GM19351 (cell line): ENCODE results near the gene B4GALNT1.

Experiments used
- ATAC-seq: cut with Tn5 transposase; IDR thresholded peaks from one replicate; pipeline ENCODE4 v1.9.1; 2021; ENCODE audit warnings: mild to moderate bottlenecking, moderate library complexity; ENCODE audit not compliant: unreplicated experiment

B4GALNT1 gene

DNA sequence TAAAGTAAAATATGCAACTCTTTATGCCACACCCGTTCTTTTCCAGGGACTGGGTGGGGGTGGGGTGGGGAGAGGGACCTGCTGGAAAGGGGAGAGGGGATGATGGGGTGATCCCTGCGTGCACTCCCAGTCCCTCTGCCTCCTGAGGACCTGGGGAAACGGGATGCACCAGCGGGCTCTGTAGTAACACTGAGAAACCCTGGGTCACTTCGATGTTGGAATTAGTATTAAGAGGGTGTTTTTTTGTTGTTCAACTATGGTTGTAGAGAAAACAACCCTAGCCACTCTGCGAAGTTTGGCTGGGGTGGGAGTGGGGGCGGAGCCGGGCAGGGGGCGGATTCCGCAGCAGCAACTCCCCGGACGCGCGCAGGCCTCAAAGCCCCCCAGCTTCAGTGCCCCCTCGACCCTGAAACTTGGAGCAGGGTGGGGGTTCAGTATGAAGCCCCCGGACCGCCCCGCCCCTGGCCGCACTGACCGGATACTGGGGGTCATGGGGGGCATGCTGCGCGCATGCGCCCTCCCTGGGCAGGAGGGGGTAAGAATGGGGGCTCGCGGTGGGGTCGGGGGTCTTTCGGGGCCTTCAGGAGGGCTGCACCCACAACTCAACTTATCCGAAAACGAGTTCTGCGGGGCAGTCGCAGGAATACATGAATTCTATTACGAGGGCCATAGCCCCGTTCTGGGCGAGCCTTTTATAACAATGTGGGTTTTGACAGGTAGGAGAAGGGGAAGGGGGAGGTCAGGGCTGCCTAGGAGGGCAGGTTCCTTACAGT lies 23.0 kb downstream of the B4GALNT1 start:
- ATAC-seq: no peak

DNA sequence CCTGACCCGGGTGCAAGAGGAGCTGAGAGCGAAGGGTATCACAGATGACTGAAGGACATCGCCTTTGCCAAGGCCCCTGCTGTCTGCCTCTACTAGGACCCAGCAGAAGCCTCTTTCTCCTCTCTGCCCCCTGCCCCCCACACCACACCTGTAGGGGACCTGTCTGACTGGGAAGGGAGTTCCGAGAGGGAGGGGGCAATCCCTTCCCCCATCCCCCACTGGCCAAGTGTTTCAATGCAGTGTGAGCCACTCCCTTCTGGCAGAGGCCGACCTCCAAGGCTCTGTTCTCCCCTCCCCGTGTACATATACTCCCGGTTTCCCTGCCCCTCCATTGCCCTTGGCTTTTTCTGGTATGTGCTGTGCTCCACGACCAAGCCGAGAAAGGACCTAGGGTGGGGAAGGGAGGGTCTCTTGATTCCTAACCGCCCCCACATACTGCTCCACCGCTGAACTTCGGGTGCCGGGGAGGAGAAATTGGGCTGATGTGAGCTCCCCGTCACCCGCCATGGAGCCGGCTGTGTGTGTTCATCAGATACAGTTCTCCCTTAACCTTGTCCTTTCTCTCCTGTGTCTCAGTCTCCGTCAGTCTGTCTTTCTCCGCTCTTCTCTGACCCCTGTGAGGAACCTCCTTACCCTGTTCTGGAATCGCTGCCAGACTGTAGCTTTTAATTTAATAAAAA lies 23.8 kb downstream of the B4GALNT1 start:
- ATAC-seq: no peak

DNA sequence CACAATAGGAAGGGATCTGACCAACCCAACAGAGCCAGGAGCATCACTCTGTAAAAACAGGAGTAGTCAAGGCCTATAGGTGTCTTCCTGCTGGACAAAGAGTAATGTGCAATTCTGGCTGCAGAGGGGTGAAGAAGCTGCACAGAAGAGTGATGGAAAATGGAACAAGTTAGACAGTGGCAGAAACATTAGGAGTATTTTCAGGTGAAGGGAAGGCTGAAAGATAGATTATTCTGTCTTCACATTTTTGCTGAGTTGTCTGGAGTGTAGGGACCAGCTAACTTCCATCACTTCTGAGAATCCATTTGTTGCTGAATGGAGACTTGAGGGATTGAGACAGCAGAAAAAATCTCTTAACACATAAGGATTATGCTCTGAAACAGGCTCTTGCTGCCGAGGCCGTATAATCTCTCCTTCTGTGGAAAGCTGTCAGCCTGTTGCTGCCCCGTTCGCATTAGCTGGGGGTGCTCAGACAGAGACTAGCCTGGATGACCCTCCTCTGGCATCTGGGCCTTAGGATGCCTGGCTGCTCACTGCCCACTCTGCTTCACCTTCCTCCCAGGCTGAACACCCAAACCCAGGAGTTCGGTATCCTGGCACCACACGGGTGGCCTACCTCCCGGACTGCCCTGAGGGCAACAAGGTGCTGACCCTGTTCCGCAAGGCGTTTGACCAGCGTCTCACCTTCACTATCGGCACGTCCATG lies 24.9 kb downstream of the B4GALNT1 start:
- ATAC-seq: no peak

DNA sequence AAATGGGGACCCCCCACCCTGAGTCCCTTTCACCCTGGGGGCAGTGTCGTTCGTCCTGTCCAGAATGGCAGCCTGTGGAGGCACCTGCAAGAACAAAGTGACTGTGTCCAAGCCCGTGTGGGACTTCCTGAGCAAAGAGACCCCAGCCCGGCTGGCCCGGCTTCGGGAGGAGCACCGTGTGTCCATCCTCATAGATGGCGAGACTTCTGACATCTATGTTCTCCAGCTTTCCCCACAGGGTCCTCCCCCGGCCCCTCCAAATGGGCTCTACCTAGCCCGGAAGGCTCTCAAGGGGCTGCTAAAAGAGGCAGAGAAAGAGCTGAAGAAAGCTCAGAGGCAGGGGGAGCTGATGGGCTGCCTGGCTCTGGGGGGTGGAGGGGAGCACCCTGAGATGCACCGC lies 26.2 kb downstream of the B4GALNT1 start:
- no peak for ATAC-seq

DNA sequence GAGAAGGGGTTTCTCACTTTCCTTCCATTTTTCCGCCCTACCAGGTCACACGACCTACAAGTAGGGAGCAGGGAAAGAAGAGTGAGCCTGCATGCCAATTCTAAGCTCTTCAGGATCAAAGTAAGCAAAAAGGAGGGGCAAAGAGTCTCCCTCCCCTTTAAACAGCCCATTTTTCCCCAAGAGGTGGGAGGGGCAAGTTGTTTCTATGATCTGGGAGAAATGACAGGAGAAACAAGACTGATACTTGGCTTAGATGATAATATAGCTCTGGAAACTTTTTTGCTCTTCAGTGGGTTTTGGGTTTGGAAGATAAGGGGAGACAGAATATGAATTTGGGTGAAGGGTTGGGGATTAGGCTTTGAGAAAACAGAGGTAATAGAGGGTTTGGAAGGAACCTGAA lies 26.6 kb downstream of the B4GALNT1 start:
- no peak for ATAC-seq

DNA sequence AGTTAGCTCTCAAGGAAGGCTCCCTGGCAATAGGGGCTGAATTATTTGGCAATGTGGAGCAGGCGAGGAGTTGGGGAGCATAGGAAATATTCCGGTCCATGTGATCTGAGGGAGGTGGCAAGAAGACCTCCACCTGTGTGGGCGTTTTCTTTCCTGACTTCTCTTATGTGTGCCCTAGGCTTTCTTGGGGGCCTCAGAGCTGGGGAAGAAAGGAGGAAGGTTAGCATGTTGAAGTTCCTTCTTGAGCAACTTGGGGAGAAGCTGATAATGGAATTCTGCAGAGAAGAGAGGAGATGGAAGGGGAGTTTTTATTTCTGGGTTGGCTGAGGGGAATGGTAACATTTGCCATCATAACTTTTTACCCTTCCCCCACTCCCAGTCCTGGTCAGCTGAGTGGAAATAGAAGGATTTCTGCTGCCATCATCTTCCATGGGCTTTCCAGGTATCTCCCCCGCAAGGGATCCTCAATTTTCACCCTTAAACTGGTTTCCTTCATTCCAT lies 27.1 kb downstream of the B4GALNT1 start:
- ATAC-seq: no peak

DNA sequence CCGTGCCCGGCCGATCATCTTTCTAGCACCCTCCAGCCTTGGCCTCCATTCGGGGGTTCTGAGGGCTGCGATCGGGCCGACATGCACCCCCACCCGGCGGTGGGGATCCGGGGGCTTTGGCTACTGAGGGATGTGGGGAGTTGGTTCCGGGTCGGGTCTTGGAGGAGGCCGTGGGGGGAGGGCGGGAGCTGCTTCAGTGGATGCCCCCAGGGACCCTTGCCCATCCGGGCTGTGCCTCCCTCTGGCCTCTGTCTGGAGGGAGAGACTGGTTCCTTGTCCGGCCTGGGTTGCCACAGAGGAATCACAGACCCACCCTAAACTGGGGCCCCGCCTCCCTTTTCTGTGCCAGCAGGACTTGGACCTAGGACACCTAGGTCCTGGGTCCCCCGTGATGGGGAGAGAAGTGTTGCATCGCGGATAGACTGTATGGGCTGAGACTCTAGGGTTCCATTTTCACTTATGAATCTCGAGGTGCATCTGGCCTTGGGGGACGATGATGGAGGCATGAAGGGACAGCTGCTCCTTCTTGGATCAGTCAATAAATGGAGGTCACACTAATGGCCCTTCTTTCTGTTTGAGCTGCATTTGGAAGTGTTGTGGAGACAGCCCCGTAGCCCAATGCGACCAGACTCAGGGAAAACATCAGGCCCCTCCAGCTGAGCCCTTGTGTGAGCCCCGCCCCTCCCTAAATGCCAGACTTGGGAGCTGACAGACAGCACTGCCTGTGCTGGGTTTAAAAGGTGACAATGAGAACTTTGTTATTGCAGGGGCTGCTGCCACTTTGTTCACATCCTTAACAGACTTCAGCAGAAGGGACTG lies 27.8 kb downstream of the B4GALNT1 start:
- peak; percentile 34 for ATAC-seq

DNA sequence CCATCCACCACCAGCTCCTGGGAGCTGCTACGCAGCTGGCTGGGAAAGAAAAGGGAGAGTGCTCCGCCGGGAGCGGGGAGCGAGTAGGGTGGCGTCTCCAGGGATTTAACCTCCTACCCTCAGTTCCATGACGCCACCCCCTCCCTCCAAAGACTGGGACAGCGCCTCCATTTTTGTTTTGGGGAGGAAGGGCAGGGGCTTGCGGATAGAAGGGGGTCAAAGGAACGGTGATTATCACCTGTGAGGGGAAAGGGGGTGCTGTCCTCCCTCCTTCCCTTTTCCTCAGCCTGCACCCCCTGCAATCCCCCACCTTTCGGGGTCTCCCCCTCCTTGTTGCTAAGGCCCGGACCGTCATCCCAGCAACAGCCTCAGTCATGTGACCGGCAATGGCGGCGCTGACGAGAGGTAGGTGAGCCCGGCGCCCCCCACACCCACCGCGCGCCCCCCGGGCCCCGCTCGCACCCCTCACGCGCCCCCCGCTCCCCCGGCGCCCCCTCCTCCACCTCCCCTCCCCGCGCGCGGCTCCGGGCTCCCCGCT lies 28.5 kb downstream of the B4GALNT1 start, which contains the start of gene DTX3:
DTX3 (plus strand) TSS at position 371 of the 538 bp plus-strand sequence. CDS start 1,694 bp downstream, outside the sequence.
- ATAC-seq: peak; percentile 84

DNA sequence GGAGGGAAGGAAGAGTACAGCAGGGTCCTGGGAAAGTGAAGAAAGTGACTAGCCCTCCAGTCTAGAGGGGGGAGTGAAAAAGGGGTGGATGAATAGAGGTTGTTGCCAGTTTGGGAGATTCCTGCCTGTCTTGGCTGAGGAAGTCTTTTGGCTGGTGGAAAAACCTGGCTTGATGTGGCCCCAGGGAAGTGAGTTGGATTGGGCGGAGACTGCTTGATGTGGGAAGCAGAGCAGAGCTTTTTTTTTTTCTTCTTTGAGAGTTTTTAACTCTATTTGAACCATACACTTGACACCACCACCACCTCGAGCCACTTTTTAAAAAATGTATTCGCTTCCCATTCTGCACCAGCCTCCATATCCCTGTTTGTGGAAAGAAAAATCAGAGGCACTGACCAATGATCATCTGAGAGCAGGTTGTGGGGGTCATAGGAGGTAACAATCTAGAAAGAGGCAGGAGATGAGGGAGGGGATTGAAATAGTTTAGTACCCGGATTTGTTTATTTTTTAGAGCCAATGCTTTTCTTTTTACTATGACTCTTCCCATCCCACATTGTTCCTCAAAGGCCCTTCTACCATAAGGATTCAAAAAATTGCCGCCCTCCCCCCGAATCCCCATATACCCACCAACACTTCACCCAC lies 29.1 kb downstream of the B4GALNT1 start:
- ATAC-seq: no peak

DNA sequence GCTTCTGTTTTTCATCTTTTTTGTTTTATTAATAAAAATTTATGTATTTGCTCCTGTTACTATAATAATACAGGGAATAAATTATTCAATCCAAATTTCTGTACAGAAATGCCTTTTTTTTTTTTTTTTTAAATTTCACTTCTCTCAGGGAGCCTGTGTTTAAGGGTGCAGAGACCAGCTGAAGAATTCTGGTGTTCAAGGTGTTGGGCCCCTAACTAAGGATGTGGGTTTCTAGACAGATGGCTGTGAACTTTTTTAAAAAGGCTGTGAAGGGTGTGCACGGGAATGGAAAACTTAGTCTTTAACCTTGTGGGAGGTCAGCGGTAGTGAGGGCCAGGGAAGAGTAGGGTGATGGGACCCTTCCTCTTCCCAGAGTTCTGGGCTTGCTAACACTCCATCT lies 29.7 kb downstream of the B4GALNT1 start:
- no peak for ATAC-seq

DNA sequence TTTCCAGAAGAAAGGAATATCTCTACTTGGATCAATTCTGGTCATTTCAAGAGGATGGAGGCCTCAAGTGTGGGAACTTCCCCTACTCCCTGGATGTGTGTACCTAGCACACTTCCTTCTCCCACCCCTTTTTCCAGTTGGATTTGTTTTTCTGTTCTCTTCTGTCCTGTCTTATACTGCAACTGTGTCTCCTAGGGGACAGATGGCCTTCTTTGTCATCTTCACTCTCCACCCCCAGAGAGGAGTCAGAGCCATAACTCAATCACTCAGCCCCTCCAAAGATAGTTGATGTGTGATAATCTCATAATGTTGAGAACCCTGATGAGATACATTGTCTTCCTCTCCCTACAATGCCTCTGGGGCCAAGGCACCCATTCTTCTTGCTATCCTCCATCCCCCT lies 30.5 kb downstream of the B4GALNT1 start:
- no peak for ATAC-seq

DNA sequence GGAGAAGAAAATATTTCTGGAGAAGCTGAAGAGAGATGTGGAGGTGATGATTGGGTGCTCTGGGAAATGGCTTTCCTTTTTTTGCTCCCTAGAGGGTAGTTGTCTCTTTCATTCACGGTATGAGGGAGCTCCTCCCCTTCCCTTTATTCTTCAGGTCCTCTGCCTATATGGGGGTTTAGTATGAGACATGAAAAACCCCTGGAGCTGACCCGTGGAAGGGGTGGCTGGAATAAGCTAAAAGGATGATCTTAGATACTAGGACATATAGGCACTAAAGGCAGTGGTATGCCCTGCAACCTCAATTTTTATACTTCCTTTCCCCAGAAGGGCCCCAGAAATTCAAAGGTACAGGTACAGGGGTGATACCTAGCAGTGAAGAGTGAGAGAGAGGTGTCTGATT lies 32.6 kb downstream of the B4GALNT1 start:
- no peak for ATAC-seq

DNA sequence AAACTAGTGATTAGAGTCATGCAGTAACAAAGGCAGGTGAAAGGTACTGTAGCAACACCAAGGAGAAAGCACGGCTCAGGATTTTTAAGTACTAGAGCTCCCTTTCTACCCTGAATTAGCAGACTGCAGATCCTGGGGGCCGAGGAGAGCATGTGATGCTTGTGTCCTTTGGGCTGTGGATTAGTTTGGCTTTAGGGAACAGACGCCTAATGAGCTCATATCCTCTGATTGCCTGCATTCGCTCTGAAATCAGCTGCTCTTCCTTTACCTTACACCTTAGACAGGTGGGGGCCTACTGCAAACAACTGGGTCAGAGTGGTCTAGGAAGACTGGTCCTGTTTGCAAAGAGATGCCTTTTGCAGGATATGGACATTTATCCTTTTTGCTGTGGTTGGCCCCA lies 39.8 kb downstream of the B4GALNT1 start:
- no peak for ATAC-seq

DNA sequence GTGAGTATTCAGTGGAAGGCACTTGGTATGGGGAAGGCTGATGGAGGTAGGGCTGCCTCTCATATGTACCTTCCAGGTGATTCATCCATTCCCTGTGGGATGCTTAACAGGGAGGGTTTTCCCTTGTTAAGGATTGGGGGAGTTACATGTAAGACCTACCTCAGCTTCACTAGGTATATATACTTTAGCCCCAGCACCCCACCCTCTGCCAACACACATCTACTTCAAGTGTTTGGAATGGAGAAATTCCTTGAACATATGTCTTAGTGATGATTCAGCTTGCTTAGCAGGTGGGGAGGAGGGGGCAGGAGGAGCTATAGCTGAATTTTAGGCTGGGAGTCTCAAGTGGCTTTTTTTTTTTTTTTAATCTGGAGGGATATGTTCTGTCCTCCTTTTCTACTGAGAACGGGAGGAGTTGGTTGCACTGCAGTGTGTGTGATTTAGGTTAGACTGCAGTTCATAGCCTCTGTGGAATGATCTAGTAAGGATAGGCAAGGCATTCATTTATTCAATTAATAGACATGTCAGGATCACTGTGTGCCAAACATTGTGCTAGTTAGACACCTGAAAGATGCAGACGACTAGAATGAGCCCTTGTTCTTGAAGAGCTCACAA lies 40.3 kb downstream of the B4GALNT1 start:
- no peak for ATAC-seq

DNA sequence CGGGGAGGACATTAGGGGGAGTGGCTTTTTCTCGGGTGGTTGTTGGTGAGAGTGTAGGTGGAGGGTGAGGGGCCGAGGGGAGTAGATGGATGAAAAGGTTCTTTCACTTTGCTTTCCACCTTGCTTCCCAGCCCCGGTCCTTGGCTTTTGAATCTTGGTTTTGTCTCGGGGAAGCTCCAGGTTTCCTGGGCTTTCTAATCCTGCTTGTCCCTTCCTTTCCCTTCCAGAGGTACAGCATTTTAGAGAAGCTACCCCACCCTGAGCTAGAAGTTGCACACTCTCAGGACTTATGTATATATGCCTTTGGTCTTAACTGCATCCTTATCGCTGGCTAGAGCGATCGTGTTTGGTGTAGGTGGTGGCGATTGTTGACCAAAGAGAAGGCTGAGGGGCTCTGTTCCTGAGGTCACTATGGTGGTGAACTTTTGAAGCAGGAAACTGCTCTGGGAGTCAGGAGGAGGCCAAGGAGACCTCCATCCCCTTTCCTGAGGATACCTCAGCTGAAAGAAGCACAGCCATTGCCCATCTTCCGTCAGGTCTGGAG lies 41.1 kb downstream of the B4GALNT1 start:
- no peak for ATAC-seq

DNA sequence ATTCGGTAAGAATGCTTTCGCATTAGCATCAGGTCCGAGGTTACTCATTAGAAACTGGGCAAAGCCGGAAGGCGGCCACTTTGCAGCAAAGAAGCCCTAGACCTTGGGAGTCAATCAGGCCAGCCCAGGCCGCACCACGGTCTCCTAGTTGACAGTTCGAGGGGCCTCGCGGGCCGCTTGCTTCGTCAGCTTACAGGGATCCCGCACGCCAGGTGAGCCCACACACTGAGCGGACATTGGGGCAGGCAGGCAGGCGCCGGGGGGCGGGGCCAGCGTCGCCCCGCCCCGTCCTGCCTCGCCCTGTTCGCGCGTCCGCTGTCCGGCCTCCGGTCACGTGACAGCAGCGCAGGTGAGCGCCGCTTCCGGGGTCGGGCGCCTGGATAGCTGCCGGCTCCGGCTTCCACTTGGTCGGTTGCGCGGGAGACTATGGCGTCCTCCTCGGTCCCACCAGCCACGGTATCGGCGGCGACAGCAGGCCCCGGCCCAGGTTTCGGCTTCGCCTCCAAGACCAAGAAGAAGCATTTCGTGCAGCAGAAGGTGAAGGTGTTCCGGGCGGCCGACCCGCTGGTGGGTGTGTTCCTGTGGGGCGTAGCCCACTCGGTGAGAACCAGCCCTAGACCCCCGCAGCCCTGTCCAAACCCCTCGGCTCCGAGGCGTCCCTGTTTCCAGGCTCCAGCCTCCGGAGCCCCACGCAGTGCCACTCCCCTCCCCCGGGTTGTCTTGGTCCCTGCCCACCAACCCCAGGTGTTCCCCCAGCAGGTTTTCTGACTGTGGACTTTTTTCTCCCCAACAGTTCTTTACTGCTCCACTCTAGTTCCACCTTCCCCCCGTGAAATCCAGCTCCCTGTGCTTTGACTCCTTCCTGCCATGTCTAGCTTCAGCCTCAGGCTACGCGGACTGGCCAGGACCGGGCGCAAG lies 41.9 kb downstream of the B4GALNT1 start, which contains the start of gene PIP4K2C:
PIP4K2C (plus strand) TSS at position 329 of the 918 bp plus-strand sequence; CDS start at position 427, 98 bp downstream.
- peak; percentile 95 for ATAC-seq

DNA sequence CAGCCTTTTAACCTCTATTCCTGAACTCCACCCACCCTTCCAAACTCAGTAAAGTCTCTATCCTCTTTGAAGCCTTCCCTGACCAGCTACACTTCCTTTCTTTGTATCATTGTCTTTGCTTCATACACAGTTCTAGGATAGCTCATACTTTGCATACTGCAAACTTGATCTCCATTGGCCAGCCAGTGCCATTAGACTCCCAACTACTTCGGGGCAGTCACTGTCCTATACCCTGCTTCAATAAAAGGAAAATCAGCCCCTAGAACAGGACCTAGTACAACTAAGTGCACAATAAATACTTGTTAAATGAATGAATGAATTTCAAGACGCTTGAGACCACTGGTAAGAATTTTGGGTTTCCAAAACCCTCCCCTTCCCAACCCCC lies 42.5 kb downstream of the B4GALNT1 start:
- peak; percentile 5 for ATAC-seq
